Mesendoderm (in vitro differentiated cells): ENCODE data around the gene RHBDD2.
"Not testable (repeated sequence)": the region's sequence is repeated elsewhere in the genome, so short reads cannot be mapped to it uniquely, and the experiment has no call there.

ENCODE experiments used
- DNase-seq: peaks from one replicate; pipeline ENCODE4 v3.0.0; 2013
- H2AK5ac ChIP-seq: 2 replicates; pipeline ENCODE4 v1.6.1; 2013; ENCODE audit warnings: low read length, inconsistent platforms
- H2BK120ac ChIP-seq: 2 replicates; pipeline ENCODE4 v1.6.1; 2013; ENCODE audit warnings: low read depth, mild to moderate bottlenecking, low read length, moderate library complexity, mixed read lengths
- H2BK15ac ChIP-seq: replicated peaks from 2 replicates; pipeline ENCODE4 v1.6.1; 2013; ENCODE audit warnings: low read depth, mild to moderate bottlenecking, moderate library complexity
- H2BK5ac ChIP-seq: 2 replicates; pipeline ENCODE4 v1.6.1; 2013; ENCODE audit warnings: low read length, inconsistent platforms
- H3K18ac ChIP-seq: 2 replicates; pipeline ENCODE4 v1.6.1; 2013; ENCODE audit warnings: mild to moderate bottlenecking, low read length, mixed read lengths
- H3K23ac ChIP-seq: one replicate; pipeline ENCODE4 v1.6.1; 2013; ENCODE audit warnings: low read length
- H3K27ac ChIP-seq: 2 replicates; pipeline ENCODE4 v1.5.1; 2013; ENCODE audit warnings: low read depth, mild to moderate bottlenecking, inconsistent platforms, low read length, moderate library complexity
- H3K27me3 ChIP-seq: 2 replicates; pipeline ENCODE4 v1.6.1; 2013; ENCODE audit warnings: low read length, control low read depth, mild to moderate bottlenecking, inconsistent platforms; ENCODE audit not compliant: insufficient read depth, poor library complexity
- H3K36me3 ChIP-seq: 2 replicates; pipeline ENCODE4 v1.6.1; 2013; ENCODE audit warnings: low read length, inconsistent platforms; ENCODE audit not compliant: control insufficient read depth, insufficient read depth
- H3K4ac ChIP-seq: one replicate; pipeline ENCODE4 v1.6.1; 2013; ENCODE audit warnings: low read depth, mild to moderate bottlenecking, low read length, moderate library complexity
- H3K4me1 ChIP-seq: 2 replicates; pipeline ENCODE4 v1.6.1; 2013; ENCODE audit warnings: low read depth, low read length, inconsistent platforms; ENCODE audit not compliant: control insufficient read depth
- H3K4me2 ChIP-seq: 2 replicates; pipeline ENCODE4 v1.6.1; 2013; ENCODE audit warnings: low read length
- H3K4me3 ChIP-seq: 2 replicates; pipeline ENCODE4 v1.5.1; 2013; ENCODE audit warnings: mild to moderate bottlenecking, low read length
- H3K56ac ChIP-seq: one replicate; pipeline ENCODE4 v1.6.1; 2013; ENCODE audit warnings: low read length
- H3K79me1 ChIP-seq: 2 replicates; pipeline ENCODE4 v1.6.1; 2013; ENCODE audit warnings: low read length, inconsistent platforms
- H3K79me2 ChIP-seq: 2 replicates; pipeline ENCODE4 v1.6.1; 2013; ENCODE audit warnings: mild to moderate bottlenecking, low read length; ENCODE audit not compliant: control insufficient read depth, insufficient read depth
- H3K9ac ChIP-seq: 2 replicates; pipeline ENCODE4 v1.6.1; 2013; ENCODE audit warnings: low read length, inconsistent platforms
- H4K5ac ChIP-seq: one replicate; pipeline ENCODE4 v1.6.1; 2013; ENCODE audit warnings: low read length
- H4K8ac ChIP-seq: one replicate; pipeline ENCODE4 v1.6.1; 2013; ENCODE audit warnings: low read depth, mild to moderate bottlenecking, control low read depth, low read length, moderate library complexity
- WGBS: extraction: QIAGEN DNeasy Blood & Tissue Kit; methylation state at CpG from one replicate; pipeline ENCODE4 v1.1.7; 2013; ENCODE audit warnings: low lambda C conversion rate, missing lambda C conversion rate; ENCODE audit not compliant: insufficient coverage; ENCODE audit errors: extremely low coverage; 5-methylcytosine and 5-hydroxymethylcytosine counted together

The RHBDD2 gene

GRCh38 chr7:75836798-75837197 is 42.0 kb upstream of the RHBDD2 start:
- no CpG with 5 or more reads among the region's 7 CpGs for WGBS

GRCh38 chr7:75838281-75838930 is 40.4 kb upstream of the RHBDD2 start:
- not testable (repeated sequence) for H3K4me1 ChIP-seq, DNase-seq, H3K56ac ChIP-seq, H2BK5ac ChIP-seq, H3K9ac ChIP-seq, H3K4me2 ChIP-seq, H3K27ac ChIP-seq, H3K27me3 ChIP-seq, H3K18ac ChIP-seq, H3K79me2 ChIP-seq, H3K4ac ChIP-seq, H2BK15ac ChIP-seq, H4K5ac ChIP-seq, H3K23ac ChIP-seq, H4K8ac ChIP-seq, H3K4me3 ChIP-seq, H3K79me1 ChIP-seq, H2BK120ac ChIP-seq, H2AK5ac ChIP-seq, H3K36me3 ChIP-seq
- 100% methylated on average over 3 of the region's 14 CpGs for WGBS

More at GRCh38 chr7:75836798-75837197, 42.0 kb upstream of the RHBDD2 start:
- no peak overlapping the region for H3K9ac ChIP-seq
- no peak overlapping the region for H3K4me3 ChIP-seq
- no peaks in the 10 kb centered on the region for H3K79me1 ChIP-seq
- H2AK5ac ChIP-seq, result no peak overlapping the region
- no peaks in the 10 kb centered on the region for H3K27me3 ChIP-seq
- no peak overlapping the region for H3K4ac ChIP-seq
- no peak overlapping the region for H2BK5ac ChIP-seq
- no peaks in the 10 kb centered on the region for H3K36me3 ChIP-seq
- no peak overlapping the region for H3K18ac ChIP-seq
- H3K4me2 ChIP-seq, result no peak overlapping the region
- DNase-seq, result no peak
- H4K8ac ChIP-seq, result no peak overlapping the region
- H2BK120ac ChIP-seq, result no peak overlapping the region
- H3K23ac ChIP-seq, result no peak overlapping the region
- no peaks in the 10 kb centered on the region for H3K79me2 ChIP-seq
- no peak overlapping the region for H2BK15ac ChIP-seq
- H3K27ac ChIP-seq, result no peak overlapping the region
- H3K4me1 ChIP-seq, result no peaks in the 10 kb centered on the region
- no peak overlapping the region for H4K5ac ChIP-seq
- H3K56ac ChIP-seq, result no peak overlapping the region

GRCh38 chr7:75840029-75840428 is 38.8 kb upstream of the RHBDD2 start:
- no peak for DNase-seq
- no peak overlapping the region for H4K5ac ChIP-seq
- no CpG with 5 or more reads among the region's 3 CpGs for WGBS
- H3K36me3 ChIP-seq, result no peaks in the 10 kb centered on the region
- H3K79me2 ChIP-seq, result no peaks in the 10 kb centered on the region
- no peak overlapping the region for H3K4me2 ChIP-seq
- no peak overlapping the region for H3K27ac ChIP-seq
- no peak overlapping the region for H3K4me3 ChIP-seq
- no peak overlapping the region for H2BK15ac ChIP-seq
- no peaks in the 10 kb centered on the region for H3K79me1 ChIP-seq
- H2BK5ac ChIP-seq, result no peak overlapping the region
- no peak overlapping the region for H3K18ac ChIP-seq
- no peaks in the 10 kb centered on the region for H3K27me3 ChIP-seq
- H2AK5ac ChIP-seq, result no peak overlapping the region
- no peak overlapping the region for H2BK120ac ChIP-seq
- H3K4me1 ChIP-seq, result no peaks in the 10 kb centered on the region
- no peak overlapping the region for H3K56ac ChIP-seq
- H3K9ac ChIP-seq, result no peak overlapping the region
- H3K23ac ChIP-seq, result no peak overlapping the region
- no peak overlapping the region for H3K4ac ChIP-seq
- H4K8ac ChIP-seq, result no peak overlapping the region

GRCh38 chr7:75842836-75843446 is 35.9 kb upstream of the RHBDD2 start:
- no peak overlapping the region for H3K4me3 ChIP-seq
- no peak overlapping the region for H3K27ac ChIP-seq

DNA sequence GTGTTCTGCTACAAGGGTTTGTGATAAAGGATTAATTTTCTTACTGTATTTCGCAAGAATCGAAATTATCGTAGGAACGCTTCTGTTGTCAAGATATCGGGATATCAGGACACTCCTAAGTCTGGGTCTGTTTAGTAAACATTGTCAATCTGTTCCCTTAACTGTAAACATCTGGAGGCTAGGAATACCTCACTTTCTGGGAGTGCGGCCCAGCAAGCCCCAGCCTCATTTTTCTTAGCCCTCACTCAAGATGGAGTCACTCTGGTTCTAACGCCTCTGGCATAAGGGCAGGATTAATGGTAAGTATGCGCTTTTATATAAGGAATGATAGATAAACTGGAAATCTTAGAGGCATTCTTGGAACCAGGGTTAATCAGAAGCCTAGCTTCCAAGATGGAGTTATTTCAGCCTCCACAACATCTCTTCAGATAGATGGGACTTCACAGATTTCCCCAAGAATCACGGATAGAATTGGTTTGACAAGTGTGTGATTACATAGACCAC is 35.2 kb upstream of the RHBDD2 start:
- no peak overlapping the region for H3K4me3 ChIP-seq
- no peak overlapping the region for H3K4ac ChIP-seq
- H3K27me3 ChIP-seq, result no peaks in the 10 kb centered on the region
- no peak overlapping the region for H3K27ac ChIP-seq
- no peak overlapping the region for H2BK5ac ChIP-seq
- H3K18ac ChIP-seq, result no peak overlapping the region
- no peak overlapping the region for H3K4me2 ChIP-seq
- H3K9ac ChIP-seq, result no peak overlapping the region
- H3K79me1 ChIP-seq, result no peaks in the 10 kb centered on the region
- no peak overlapping the region for H2BK120ac ChIP-seq
- H4K8ac ChIP-seq, result no peak overlapping the region
- no peak for DNase-seq
- no peaks in the 10 kb centered on the region for H3K4me1 ChIP-seq
- no peak overlapping the region for H3K56ac ChIP-seq
- H3K23ac ChIP-seq, result no peak overlapping the region
- H3K79me2 ChIP-seq, result no peaks in the 10 kb centered on the region
- no peaks in the 10 kb centered on the region for H3K36me3 ChIP-seq
- WGBS, result no CpG with 5 or more reads among the region's 9 CpGs
- no peak overlapping the region for H4K5ac ChIP-seq
- H2AK5ac ChIP-seq, result no peak overlapping the region
- no peak overlapping the region for H2BK15ac ChIP-seq

More at GRCh38 chr7:75842836-75843446, 35.9 kb upstream of the RHBDD2 start:
- Histone ChIP-seq H2BK15ac (no peak overlapping the region), H4K5ac (no peak overlapping the region), H3K79me2 (no peaks in the 10 kb centered on the region), H3K4me1 (no peaks in the 10 kb centered on the region), H2AK5ac (no peak overlapping the region), H3K4me2 (no peak overlapping the region), H4K8ac (no peak overlapping the region), H3K4ac (no peak overlapping the region), H2BK120ac (no peak overlapping the region), H3K36me3 (no peaks in the 10 kb centered on the region), H3K27me3 (no peaks in the 10 kb centered on the region), H3K18ac (no peak overlapping the region), H3K79me1 (no peaks in the 10 kb centered on the region), H3K23ac (no peak overlapping the region), H3K56ac (no peak overlapping the region), H2BK5ac (no peak overlapping the region), H3K9ac (no peak overlapping the region)
- WGBS, result no CpG with 5 or more reads among the region's 8 CpGs
- peak; percentile 22 for DNase-seq
